ENCODE measurements around the gene NLK. TPM values are rescaled to one million over a fixed set of nuclear protein-coding genes. Genes with fewer than 3 reads are reported as not detected.
A peak's percentile ranks its signal among the peaks of the same experiment; 100 is the strongest.
"Not testable (repeated sequence)": the region's sequence is repeated elsewhere in the genome, so short reads cannot be mapped to it uniquely, and the experiment has no call there.

Gene NLK
- polyA plus RNA-seq, 12 donors: 7.4 to 15.1 (median 9.2) TPM; not detected in 1

DNA sequence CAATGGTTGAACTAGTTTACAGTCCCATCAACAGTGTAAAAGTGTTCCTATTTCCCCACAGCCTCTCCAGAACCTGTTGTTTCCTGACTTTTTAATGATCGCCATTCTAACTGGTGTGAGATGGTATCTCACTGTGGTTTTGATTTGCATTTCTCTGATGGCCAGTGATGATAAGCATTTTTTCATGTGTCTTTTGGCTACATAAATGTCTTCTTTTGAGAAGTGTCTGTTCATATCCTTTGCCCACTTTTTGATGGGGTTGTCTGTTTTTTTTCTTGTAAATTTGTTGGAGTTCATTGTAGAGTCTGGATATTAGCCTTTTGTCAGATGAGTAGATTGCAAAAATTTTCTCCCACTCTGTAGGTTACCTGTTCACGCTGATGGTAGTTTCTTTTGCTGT lies 6.6 kb upstream of the NLK start:
- not testable (repeated sequence) for DNase-seq

GRCh38 chr17:28038802-28039201 lies 3.7 kb upstream of the NLK start:
- DNase-seq: no peak

- no peak for DNase-seq
Measured at GRCh38 chr17:28039251-28039650, 3.2 kb upstream of the NLK start.

DNA sequence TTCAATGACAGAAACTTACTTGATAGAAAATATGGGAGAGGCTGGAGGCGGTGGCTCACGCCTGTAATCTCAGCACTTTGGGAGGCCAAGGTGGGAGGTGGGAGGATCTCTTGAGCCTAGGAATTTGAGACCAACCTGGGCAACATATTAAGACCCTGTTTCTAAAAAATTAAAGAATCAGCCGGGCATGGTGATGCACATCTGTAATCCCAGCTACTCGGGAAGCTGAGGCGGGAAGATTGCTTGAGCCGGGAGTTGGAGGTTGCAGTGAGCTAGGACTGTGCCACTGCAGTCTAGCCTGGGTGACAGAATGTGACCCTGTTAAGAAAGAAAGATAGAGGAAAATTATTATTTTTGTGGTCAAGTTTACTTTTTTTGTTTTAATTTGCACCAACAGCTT lies 2.1 kb upstream of the NLK start:
- DNase-seq: no peak

DNA sequence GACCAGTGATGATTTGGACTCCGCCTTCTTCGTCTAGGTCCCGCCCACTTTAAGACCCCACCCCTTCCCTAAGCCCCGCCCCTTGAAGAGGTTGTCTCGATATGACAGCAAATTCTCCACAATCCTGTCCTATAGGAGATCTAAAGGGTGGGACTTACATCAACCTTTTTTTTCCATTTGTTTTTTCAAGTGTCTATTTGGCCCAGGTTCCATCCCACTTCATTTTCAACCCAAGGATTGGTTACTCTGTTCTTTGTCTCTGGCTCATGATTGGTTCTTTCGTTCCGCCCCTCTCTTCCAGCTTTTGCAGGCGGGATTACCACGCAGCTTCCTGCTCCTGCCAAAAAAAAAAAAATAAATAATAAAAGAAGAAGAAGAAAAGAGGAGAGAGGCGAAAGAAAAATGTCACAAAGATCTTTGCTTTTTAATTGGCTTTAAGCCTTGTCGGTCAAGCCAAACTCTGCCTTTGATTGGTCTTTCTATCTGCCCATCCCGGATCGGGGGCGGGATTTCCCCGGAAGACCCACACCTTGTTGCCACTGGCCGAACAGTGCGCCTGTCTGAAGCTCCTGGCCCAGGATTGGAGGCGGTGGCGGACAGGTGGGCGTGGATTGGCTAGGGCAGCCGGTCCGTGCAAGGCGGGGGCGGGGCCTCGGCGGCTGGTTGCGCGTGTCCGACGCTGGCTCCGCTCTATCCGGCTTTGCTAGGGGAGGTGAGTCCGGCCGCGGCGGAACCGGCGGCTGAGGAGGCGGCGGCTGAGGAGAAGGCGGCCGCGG lies 1.2 kb upstream of the NLK start:
- DNase-seq: peak; percentile 100

GRCh38 chr17:28041844-28042656 lies 427 bp upstream of the NLK start:
- DNase-seq: no peak

DNA sequence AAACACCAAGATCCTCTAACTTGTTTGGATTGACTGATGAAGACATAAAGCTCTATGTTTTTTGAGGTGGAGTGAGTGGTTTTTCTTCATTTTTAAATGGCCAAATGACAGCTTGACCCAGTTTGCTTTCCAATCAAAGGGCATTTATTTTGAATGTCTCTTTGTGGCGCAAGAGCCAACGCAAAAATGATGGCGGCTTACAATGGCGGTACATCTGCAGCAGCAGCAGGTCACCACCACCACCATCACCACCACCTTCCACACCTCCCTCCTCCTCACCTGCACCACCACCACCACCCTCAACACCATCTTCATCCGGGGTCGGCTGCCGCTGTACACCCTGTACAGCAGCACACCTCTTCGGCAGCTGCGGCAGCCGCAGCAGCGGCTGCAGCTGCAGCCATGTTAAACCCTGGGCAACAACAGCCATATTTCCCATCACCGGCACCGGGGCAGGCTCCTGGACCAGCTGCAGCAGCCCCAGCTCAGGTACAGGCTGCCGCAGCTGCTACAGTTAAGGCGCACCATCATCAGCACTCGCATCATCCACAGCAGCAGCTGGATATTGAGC lies 329 bp downstream of the NLK start:
- DNase-seq: no peak

- DNase-seq: no peak
Measured at GRCh38 chr17:28043296-28043695, 819 bp downstream of the NLK start.

GRCh38 chr17:28043741-28044140 lies 1.3 kb downstream of the NLK start:
- DNase-seq: no peak

DNA sequence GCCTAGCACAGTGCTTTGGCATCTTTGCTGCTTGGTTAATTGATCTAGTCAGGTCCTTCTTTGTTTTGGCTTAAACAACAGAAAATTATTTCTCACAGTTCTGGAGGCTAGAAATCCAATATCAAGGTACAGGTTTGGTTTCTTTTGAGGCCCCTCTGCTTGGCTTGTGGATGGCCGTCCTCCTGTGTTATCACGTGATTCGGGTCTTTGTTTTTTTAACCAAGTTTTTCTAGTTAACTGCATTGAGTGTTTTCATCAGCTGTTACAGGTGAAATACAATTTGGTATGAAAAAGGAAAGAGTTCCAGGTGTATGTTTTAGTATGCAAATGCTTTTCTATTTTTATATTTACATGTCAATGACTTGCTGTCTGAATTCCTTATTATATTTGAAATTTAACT lies 2.8 kb downstream of the NLK start:
- no peak for DNase-seq

- DNase-seq: no peak
Measured at GRCh38 chr17:28046034-28046825, 3.8 kb downstream of the NLK start.

DNA sequence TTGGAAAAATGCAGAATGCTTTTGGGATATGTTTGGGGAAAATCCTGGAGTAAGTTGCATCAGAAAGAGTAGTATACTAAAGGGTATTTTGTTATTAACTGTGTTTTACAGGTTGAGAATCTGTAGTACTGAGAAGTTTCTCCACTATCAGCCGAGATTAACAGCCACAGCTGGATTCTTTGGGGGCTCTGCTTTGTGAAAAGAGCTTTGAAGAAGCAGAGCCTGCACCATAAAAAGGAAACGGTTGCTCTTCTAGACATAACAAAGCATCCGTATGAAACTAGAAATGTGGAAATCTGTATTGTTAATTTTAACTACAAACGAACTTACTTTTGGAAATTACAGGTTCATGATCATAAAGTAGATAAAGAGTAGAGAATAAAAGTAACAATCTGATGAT lies 5.3 kb downstream of the NLK start:
- DNase-seq: no peak

- DNase-seq: no peak
Measured at GRCh38 chr17:28049071-28049470, 6.6 kb downstream of the NLK start.

DNA sequence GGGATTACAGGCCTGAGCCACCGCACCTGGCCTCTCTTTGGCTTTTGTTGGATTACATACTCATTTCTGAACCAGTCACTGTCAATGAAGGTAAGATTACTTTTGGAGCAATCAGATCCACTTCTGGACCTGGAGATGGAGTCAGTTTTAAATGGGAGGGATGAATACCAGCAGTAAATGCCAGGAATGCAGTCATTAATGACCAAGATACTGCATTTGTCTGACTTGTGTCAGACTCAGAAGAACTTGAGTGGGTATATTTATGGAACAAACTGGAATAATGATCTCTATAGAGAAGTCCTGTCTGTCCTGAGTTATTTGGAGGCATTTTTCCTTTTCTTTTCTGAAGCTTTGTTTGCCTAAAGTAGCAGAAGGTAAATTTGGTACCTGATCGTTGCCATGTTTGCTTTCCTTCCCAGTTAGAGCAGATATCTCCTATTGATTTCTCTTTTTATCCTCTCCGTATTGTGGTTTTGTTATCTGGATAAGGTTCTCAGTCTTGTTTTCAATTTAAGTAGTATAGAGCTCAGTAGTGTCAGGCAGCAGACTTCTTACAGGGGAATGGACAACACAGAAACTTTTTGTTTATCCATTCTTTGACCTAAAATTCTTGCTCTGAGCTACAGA lies 10.7 kb downstream of the NLK start:
- no peak for DNase-seq

DNA sequence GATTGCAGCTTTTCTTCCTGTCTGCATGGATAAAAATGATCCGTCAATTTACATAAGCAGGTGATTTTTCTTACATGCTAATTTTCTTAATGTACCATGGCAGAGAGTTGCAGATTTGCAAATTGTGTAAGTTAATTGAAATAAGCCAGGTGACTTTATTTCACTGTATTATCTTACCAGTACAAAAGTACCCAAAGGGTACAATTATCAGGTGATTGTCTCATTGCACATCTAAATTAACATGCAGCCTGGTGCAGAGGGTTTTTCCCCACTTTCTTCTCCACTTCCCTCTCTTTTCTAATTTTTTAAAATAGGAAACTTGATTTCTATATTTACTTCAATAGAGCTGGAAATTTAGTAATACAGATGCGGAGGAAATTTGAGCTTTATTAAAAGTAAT lies 11.2 kb downstream of the NLK start:
- DNase-seq: no peak

DNA sequence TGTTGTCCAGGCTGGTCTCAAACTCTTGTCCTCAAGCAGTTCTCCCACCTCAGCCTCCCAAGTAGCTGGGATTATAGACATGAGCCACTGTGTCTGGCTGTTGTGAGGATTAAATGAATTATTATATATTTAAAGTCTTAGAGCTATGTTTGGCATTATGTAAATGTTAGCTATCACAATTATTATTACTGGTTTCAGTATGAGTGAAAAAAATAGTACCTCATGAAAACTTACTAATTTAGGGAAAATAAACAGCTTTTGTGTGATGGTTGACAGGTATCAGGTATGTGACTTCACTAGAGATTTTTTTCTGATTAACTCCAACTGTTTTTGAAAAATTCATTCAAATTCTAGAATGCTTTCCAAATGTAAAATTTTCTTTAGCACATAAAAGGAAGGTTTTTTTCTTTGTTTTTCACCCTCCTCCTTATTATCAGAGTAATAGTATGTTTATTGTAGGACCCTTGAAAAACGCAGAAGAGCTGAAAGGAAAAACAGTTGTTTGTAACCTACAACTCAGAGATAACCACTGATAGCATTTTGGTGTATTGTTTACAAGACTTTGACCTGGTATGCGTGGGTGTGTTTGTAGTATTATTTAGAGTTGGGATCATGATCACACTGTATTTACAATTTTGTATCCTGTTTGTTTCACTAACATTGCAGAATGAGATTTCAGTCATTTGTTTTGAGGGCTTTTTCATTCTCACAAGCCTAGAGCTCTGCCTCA lies 13.2 kb downstream of the NLK start:
- no peak for DNase-seq

- DNase-seq: no peak
Measured at GRCh38 chr17:28056276-28056620, 13.8 kb downstream of the NLK start.

- no peak for DNase-seq
Measured at GRCh38 chr17:28057731-28058246, 15.3 kb downstream of the NLK start.

GRCh38 chr17:28059675-28060074 lies 17.2 kb downstream of the NLK start:
- no peak for DNase-seq

- no peak for DNase-seq
Measured at GRCh38 chr17:28065706-28066105, 23.2 kb downstream of the NLK start.

GRCh38 chr17:28069061-28069460 lies 26.6 kb downstream of the NLK start:
- DNase-seq: no peak
